HG03558 (cell line): ENCODE results near the gene CNOT8.
"Not testable (repeated sequence)": the region's sequence is repeated elsewhere in the genome, so short reads cannot be mapped to it uniquely, and the experiment has no call there.

Experiments used
- ATAC-seq: cut with Tn5 transposase; IDR thresholded peaks from one replicate; pipeline ENCODE4 v1.9.1; 2021; ENCODE audit warnings: moderate number of reproducible peaks; ENCODE audit not compliant: unreplicated experiment; ENCODE audit errors: extremely low read depth

Gene CNOT8

DNA sequence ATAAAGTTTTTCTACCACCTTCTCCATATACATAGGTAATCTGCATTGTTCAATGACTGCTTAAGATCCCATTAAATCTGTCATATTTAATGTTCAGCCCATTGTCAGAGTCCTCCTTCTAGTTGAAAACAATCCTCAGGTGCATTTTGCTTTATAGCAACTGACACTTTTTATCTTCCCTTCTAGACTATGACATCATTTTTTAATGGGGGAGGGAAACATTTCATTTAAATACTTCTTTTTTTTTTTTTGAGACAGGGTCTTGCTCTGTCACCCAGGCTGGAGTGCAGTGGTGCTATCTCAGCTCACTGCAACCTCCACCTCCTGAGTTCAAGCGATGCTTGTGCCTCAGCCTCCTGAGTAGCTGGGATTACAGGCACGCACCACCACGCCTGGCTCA lies 25.6 kb upstream of the CNOT8 start:
- not testable (repeated sequence) for ATAC-seq

DNA sequence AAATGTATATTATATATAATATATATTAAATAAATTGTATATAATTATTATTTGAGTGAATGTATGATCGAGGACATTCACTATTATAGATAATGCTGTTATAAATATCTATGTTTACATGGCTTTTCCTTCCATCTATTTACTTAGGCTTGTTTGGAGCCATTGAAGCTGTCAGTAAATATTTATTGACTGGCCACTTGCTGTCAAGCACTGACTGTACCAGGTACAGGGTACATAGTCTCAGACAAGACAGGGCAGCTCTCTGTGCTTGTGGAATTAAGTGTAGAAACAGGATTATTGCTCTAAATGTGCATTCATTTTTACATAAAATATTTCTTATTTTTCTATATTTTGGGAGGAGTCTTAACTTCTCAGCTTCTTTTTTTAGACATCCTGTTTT lies 24.4 kb upstream of the CNOT8 start:
- no peak for ATAC-seq

DNA sequence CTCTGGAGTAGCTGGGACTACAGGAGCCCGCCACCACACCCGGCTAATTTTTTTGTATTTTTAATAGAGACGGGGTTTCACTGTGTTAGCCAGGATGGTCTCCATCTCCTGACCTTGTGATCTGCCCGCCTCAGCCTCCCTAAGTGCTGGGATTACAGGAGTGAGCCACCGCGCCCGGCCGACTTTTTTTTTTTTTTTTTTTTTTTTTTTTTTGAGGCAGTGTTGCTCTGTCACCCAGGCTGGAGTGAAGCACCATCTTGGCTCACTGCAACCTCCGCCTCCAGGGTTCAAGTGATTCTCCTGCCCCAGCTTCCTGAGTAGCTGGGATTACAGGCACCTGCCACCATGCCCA lies 22.8 kb upstream of the CNOT8 start:
- ATAC-seq: not testable (repeated sequence)

DNA sequence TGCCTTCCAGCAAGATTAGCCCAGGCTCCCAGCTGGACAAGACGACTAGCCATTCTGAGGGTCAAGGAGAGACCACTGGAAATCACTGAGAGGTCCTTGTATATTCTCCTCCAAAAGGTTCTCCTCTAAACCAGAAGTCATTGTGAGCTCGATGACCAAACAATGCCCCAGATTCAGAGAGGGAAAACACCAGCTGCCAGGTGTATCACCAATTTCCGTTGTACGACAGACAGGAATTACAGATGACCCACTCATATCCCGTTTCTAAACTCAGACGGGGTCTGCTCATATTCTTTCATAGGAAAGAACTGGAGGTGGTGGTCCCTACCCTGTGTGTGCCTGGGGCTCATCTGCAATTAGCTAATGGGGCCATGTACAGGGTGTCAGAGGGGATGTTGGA lies 22.2 kb upstream of the CNOT8 start:
- ATAC-seq: no peak

DNA sequence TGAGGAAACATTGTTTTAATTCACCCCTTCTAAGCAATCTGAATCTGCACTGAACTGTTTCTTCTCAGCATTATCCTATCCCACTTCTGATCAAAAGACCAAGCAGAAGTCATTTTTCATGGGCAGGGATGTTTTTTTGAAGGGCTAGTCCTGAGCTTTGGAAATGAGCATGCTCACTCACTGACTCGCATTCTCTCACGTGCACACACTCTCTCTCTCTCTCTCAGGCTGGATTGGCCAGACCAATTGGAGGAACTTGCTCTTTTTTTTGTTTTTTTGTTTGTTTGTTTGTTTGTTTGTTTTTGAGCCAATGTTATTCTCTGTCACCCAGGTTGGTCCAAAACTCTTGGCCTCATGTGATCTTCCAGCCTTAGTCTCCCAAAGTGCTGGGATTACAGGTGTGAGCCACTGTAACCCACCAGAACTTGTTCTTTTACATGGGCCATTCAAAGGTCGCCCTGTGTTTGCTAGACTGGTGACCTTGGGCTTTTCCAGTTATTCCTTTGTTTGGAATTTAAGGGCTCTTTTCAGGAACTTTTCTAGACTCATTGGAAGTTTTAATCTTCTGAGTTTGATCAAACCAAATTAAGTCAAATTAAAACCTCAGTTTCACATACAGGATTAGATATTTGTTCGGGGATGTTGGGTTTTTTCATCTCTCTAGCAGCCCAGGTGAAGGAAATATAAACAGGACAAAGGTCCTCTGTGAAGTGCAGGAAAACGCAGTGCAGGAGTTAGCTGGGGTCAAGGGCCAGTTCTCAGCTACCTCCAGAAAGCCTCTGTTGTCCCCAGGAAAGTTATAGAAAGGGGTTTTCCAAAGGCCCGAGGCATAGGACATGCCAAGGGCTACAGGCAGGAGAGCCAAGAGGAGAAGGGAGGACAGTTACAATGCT lies 21.2 kb upstream of the CNOT8 start:
- no peak for ATAC-seq

DNA sequence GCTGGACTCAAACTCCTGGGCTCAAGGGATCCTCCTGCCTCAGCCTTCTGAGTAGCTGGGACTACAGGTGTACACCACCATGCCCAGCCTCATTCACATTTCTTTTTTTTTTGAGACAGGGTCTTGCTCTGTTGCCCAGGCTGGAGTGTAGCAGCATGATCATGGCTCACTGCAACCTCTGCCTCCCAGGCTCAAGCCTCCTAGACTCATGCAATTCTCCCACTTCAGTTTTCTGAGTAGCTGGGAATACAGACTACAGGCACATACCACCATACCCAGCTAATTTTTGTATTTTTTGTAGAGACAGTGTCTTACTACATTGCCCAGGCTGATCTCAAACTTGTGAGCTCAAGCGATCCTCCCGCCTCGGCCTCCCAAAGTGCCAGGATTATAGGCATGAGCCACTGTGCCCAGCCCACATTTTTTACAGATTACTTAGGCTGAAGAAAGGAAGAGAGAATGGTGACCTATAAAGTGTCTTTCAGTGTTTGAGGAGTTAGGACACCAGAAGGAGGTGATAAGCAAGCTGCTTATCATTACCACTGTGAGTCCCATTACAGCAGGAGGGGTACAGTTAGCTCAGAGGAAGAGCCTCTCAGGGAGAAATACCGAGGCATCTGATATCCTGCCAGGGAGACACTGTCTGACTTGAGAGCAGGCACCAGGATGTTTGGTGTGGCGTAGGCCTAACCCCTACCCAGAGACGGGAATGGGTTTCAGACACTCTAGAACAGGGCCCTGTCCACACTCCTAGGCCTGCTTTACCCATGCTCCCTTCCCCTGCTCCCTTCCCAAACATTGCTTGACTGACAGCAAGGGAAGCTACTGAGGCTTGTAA lies 17.8 kb upstream of the CNOT8 start:
- ATAC-seq: no peak

DNA sequence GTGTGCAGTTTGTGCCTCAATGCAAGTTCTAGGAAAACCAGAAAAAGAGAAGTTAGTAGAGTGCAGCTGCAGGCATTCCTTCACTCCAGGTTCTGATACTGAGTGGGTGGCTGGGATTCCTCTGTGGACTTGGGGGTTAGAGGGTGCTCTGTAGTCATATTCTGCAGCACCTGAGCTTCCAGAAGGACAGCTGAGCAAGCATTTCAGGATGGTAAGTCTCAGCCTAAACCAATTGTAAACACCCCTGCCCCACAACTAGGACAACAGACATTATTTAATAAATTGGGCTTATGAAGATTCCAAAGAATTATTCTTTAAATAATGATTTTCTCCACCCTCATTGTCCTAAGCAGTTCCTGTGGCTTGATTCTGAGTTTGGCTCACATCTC lies 17.2 kb upstream of the CNOT8 start:
- ATAC-seq: no peak

DNA sequence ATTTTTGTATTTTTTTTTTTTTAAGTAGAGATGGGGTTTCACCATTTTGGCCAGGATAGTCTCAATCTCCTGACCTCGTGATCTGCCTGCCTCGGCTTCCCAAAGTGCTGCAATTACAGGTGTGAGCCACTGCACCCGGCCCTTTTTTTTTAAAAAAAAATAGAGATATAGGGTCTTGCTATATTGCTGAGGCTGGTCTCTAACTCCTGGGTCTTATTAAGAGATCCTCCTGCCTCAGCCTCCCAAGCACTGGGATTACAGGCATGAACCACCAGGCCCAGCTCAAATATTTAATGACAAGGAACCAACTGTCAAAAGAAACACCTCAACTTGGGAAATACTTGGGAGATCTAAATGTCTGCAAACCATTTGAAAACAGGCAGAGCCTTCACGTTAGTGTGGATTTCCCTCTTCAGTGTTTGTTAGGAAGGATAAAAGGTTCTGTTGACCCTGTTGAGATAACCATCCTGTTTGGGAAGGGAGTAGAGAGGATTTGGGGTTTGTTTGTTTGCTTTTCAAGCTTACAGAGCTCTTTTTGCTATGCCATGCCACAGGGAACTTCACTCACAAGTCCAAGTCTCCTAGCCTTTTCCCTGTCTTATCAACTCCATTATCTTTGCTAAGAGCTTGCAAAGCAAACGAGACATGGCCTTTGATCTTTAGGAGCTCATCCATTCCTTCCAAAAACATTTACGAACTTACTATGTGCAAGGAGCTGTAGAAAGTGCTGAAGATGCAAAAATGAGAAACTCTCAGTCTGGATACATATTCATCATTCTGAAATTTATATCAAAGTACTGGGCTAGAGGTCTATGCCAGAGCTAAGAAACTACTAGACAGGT lies 15.5 kb upstream of the CNOT8 start:
- no peak for ATAC-seq

DNA sequence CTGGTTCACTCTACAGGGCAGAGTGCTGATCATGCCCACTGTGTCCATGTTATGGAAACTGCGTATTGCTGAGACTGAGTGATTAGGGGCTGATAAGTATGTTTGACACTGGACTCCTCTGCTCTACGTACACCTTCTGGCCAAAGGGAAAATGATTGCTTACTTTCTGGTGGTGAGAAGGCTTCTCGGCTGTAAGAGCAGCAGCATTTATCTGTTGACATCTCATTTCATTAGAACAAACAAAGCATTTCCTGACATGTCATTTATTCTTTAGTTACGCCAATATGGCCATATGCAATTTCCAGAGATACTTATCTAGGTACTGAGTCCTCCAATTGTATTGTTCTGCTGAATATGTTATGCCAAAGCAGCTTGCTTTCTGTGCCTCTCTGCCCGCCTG lies 13.6 kb upstream of the CNOT8 start:
- ATAC-seq: no peak

DNA sequence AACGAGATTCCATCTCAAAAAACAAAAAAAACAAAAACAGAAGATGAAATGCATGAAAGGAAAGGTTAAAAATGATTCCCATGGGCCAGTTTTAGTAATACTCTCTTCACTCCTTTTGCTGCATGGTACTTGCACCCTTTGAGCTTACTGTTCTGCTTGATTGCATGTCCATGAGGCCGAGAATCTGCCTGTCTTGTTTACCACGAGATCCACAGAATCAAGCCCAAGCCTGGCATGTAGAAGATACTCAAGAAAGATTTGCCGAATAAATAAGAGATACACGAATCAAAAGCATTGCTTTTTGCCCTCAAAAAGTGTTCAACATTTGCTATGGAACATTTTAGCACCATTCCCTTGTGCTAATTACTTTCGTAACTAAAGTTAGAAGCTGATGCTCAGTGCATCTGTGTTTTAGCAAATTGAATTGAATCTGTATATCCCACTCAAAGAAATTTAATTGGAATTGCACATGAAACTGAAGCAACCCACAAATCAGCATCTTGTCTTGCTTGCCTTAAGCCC lies 9.1 kb upstream of the CNOT8 start:
- ATAC-seq: no peak

DNA sequence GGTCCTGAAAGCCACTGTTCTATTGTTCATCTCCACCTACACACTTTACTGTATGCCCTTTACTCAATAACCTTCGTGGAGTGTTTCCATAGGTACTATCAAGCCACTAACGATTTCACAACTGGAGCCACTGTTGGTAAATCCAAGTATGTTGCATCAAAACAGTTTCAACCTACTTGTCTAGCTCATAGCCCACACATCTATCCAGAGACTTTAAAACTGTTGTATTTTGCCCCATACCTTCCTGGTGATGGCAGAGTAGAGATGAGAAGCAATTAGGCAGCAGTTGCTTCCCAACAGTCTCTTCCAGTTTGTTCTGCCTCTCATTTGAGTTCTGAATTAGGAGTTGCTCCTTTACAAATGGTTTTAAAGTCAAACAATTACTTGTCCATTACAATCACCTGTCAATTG lies 8.6 kb upstream of the CNOT8 start:
- ATAC-seq: no peak

DNA sequence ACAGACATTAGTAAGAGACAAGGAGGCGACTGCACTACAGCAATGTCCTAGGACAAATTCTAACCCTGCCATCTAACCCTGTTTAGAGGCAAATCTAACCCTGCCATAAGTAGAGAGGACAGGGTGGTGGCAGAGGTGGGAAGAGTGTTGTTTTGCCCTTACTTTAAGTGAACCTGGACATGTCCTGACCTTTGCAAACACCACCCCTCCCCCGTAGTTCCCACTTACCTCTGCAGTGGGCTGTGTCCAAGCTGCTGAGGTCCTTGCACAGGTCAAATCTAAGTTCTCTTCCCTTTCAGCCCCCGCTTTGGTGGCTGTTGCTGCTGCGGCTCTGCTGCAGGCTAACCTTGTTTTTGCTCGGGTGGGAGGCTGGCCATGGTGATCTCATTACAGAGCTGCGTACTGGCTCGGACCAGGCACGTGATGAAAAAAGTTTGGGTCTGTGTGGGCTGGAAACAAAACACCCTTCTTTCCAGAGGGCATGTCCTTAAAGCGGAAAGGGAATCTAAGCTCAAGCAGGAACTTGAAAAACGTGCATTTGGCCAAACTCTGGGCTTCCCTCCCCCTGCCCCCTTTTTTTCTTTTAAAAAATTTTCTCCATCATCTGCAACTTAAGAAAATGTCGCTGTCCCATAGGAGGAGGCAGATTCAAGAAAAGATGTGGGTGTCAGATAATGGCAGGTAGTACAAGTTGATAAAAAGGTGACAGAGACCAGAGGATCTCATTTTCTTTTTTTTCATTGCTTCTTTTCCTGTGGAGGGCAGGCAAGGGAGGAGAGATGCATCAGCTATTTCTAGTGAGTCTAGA lies 8.0 kb upstream of the CNOT8 start, which contains the start of gene FAXDC2:
FAXDC2 (minus strand) TSS at position 349 of the 808 bp plus-strand sequence. CDS start 12,425 bp downstream, outside the sequence.
- ATAC-seq: no peak

DNA sequence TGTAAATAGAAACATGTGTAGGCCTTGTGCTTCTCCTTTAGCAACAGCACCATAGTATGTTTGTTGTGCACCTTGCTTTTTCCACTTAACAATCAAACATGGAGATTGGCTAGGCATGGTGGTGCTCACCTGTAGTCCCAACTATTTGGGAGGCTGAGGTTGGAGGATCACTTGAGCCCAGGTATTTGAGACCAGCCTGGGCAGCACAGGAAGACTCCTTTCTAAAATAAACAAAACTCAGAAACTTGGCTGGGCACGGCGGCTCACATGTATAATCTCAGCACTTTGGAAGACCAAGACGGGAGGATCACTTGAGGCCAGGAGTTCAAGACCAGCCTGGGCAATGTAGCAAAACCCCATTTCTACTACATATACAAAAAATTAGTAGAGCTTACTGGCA lies 7.1 kb upstream of the CNOT8 start:
- no peak for ATAC-seq

DNA sequence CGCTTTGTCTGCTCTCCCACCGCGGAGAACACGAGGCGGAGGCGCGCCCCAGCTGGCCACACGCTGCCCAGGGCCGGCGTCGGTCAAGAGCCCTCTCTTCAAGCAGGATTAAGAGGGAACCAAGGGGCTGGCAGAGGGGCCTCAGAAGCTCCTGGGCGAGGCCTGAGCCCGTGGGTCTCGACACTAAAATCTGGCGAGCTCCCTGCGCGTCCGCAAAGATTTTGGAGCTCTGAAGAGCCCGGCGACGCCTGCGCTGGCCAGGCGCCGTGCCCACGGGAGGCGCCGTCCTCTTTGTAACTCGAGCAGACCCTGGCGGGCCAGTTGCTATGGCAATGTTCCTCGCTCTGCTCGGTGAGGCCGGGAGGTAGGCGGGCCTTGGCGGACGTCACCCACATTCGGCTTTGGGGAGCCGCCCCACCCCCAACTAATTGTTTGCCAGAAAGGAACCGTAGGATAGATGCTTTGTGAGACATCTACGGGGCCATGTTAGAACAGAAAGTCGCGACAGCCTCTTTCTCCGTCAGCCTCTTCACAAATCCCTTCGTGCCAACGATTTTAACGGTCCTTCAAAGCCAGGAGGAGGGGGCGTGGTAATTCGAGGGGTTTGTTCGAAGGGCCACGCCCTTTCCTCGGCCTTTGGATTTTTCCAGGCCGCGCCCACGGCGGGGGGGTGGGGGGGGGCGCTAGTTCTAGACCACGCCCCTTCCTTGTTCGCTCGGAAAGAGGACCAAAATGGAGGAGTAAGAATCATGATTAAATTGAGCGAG lies 714 bp upstream of the CNOT8 start:
- peak; percentile 42 for ATAC-seq

DNA sequence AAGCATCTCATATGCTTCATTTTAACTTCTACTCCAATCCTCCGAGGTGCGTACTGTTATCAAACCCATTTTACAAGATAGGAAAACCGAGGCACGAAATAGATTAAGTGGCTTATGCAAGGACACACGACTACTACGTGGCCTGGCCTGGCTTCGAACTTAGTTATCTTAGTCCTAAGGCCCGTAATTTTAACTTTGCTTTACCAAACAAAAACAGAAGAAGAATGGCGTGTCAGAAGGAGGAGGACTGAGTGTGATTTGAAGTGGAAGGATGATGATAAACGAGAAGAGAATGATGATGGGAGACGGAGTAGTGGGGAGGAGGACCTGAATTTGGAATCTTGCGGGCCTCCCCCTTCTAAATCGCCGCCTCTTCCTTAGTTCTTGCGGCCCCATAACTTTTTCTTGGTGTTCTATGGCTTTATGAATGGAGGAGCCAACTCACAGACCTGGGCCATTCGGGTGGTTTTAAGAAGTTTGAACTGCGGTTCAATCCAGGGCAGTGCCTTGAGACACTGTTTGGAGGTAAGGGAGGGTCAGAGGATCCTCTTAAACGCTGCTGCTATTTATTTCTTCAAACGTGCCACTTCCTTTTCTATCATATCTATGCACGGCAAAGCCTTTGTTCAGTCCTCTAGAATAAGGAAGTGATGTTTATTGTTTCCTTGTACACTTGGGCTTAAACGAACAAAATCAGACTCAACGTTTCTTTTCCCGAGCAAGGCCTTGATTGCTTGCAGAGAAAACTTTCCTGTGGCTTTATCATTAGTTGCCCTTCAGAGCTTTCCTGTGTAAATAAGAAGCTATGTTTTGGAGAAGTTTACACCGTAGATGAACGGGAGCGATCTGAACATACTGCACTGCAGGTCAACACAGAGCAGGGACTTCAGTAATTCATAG lies 795 bp downstream of the CNOT8 start:
- no peak for ATAC-seq

DNA sequence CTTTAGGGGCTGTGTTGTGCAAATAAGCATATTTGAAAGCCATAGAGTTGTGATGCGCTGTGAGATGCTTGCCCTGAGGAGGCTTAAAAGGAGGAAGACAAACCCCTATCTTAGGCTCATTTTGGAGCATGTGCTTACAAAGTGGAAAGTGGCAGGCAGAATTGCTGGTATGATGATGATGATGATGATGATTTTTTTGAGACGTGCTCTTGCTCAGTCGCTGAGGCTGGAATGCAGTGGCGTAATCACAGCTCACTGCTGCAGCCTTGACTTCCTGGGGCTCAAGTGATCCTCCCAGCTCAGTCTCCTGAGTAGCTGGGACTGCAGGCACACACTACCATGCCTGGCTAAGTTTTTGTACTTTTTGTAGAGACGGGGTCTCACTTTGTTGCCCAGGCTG lies 1.7 kb downstream of the CNOT8 start:
- ATAC-seq: no peak

DNA sequence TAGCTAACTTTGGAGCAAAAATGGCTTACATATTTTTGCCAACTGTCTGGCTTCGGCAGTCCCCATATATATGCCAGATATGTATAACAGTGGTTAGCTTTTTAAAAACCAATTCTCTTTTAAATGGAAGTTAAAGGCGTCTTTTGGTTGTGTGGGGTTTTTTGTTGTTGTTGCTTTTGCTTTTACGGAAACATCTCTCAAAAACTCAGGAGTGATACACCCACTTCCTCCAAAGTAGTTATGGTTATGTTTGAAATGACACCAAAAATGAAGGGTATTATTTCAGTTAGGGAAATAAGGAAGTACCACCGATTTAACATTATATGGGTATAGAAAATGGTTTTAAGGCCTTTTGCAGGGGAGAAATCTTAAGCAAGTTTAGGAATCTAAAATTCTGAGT lies 2.3 kb downstream of the CNOT8 start:
- ATAC-seq: no peak

DNA sequence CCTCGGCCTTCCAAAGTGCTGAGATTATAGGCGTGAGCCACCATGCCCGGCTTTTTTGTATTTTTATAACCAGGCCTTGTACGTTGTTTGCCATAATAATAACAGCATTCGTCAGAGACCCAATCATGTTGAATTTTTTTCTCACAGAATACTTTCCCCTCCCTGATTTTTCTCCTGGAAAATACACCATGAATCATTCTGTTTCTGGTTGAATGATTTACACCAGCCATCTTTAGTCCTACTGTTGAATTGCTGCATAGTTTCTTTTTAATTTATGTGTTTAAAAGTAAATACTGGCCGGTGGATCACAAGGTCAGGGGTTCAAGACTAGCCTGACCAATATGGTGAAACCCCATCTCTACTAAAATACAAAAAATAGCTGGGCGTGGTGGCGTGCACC lies 3.5 kb downstream of the CNOT8 start:
- ATAC-seq: no peak
